GM20431 (cell line): ENCODE data around the gene FREM1.

Experiments used
- in situ Hi-C: fragments of 300-500 bp; cut with MseI, MboI; formaldehyde crosslinking; loops from one replicate; pipeline ENCODE4 v1.15.0; 2020; ENCODE audit warnings: low sequenced_read_pairs; ENCODE audit not compliant: unreplicated experiment

FREM1 gene

DNA sequence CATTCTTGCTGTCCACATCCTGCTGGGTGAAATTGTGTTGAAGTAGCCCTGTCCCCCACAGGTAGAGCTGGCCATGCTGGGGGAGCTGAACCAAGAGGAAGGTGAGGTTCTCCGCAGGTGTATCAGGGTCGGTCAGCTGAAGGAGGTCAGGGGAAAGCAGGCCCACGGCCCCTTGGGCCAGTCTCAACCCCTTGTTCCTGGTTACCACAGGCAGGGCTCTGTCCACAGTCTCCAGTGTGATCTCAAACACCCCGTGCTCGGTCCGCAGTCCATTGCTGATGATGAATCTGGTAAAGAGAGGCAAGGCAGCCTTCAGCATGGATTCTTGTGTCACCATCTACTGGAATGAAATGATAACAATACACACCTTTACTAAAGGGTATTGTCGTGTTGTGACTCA lies 134.3 kb downstream of the FREM1 start:
- in situ Hi-C loops: no loop called here

DNA sequence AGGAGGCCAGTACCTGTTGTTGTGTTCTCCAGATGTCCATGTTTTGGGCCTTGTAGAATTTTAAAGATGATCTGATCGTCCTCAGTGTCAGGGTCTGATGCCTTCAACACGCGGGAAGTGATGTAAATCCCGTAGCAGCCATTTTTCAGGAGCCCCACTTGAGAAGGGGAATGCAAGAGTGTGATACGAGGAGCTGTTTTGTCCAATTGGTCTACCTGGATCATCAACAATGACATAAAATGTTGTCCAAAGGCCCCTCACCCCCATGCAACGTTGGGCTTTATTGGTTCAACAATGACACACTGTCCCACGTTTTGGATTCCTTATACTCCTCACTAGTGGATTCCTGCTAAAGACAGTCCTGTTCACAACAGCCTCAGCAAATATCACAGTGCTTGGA lies 139.6 kb downstream of the FREM1 start:
- in situ Hi-C loops: loop anchor here (25.0 kb wide), 1 partner anchor 308 kb away; no protein-coding TSS in a partner anchor

GRCh38 chr9:14769230-14769571 lies 141.0 kb downstream of the FREM1 start:
- in situ Hi-C loops: loop anchor here (25.0 kb wide), 1 partner anchor 307 kb away; no protein-coding TSS in a partner anchor

GRCh38 chr9:14768405-14769229 lies 141.6 kb downstream of the FREM1 start:
- in situ Hi-C loops: loop anchor here (25.0 kb wide), 1 partner anchor 306 kb away; no protein-coding TSS in a partner anchor

DNA sequence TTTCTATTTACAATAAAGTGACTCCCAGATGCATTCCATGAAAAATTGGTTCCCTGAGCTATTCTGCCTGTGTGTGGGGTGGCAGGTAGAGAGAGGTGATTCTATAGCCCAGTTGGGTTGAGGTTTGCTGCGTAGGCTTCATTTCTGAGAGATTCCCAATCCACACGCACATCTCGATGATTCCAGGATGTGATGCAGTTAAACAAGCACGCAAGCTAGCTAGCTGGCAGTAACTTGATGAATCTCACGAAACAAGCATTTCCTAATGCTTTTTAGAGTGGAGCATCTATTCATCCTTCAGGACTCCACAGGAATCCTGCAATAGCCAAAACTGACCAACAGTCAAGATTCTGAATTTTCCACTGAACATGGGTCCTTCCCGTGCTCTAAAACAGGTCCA lies 143.9 kb downstream of the FREM1 start:
- in situ Hi-C loops: loop anchor here (25.0 kb wide), 1 partner anchor 304 kb away; no protein-coding TSS in a partner anchor

- in situ Hi-C loops: loop anchor here (25.0 kb wide), 1 partner anchor 299 kb away; no protein-coding TSS in a partner anchor
Observed at GRCh38 chr9:14761584-14761983, 148.6 kb downstream of the FREM1 start.

GRCh38 chr9:14760060-14760459 lies 150.2 kb downstream of the FREM1 start:
- in situ Hi-C loops: loop anchor here (25.0 kb wide), 1 partner anchor 298 kb away; no protein-coding TSS in a partner anchor

DNA sequence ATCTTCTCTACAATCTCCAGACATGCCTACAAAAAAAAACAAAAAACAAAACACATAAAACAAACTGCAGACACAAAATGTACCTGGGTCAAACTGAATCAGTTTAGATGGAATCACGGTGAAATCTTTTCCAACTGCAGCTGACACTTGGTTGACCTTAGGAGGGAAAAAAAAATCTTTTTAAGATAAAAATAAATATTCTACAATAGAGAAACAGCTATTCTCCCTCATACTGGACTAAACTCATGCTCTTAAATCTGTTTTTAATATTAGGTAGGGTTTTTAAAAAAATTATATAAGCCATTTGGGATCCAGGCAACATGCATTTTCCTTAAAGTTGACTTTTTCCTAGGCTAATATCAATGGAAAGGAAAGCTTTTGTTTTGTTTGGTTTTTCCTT lies 153.9 kb downstream of the FREM1 start:
- in situ Hi-C loops: loop anchor here (10.0 to 25.0 kb wide), 2 partner anchors 151 to 294 kb away; no protein-coding TSS in a partner anchor

GRCh38 chr9:14752871-14753270 lies 157.4 kb downstream of the FREM1 start:
- in situ Hi-C loops: loop anchor here (10.0 to 25.0 kb wide), 2 partner anchors 148 to 291 kb away; no protein-coding TSS in a partner anchor

GRCh38 chr9:14752271-14752670 lies 158.0 kb downstream of the FREM1 start:
- in situ Hi-C loops: loop anchor here (10.0 to 25.0 kb wide), 2 partner anchors 147 to 290 kb away; no protein-coding TSS in a partner anchor

- in situ Hi-C loops: loop anchor here (10.0 to 25.0 kb wide), 2 partner anchors 146 to 289 kb away; no protein-coding TSS in a partner anchor
Observed at GRCh38 chr9:14750821-14751220, 159.4 kb downstream of the FREM1 start.

GRCh38 chr9:14749741-14750211 lies 160.5 kb downstream of the FREM1 start:
- in situ Hi-C loops: loop anchor here (10.0 to 25.0 kb wide), 2 partner anchors 145 to 287 kb away; no protein-coding TSS in a partner anchor

DNA sequence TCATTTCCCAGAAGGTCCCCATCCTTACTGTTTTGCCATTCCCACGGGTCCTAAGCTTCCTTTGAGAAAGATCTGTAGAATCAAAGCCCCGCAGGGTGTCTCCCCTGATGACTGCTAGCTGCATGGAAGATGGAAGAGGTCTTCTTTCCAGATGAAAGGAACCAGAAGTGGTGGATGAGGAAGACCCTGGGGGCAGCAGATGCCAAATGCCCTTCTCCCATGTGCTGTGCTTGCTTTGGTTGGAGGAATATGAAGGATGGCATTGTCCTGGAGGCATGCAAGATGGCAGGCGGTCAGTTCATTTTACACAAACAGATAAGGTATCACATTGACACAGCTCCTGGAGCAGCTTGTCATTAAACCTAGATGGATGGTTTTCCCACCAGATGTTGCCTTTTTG lies 161.9 kb downstream of the FREM1 start:
- in situ Hi-C loops: no loop called here

GRCh38 chr9:14747111-14747510 lies 163.1 kb downstream of the FREM1 start:
- in situ Hi-C loops: no loop called here

- in situ Hi-C loops: no loop called here
Observed at GRCh38 chr9:14746626-14747025, 163.6 kb downstream of the FREM1 start.

DNA sequence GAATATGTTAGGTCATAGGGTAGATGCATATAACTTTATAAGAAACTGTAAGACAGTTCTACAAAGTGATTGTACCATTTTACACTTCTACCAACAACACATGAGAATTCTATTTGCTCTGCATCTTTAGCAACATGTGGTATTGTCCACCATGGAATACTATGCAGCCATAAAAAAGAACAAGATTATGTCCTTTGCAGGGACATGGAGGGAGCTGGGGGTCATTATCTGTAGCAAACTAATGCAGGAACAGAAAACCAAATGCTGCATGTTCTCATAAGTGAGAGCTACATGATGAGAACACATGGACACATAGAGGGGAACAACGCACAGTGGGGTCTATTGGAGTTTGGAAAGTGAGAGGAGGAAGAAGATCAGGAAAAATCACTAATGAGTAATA lies 165.5 kb downstream of the FREM1 start:
- in situ Hi-C loops: no loop called here

DNA sequence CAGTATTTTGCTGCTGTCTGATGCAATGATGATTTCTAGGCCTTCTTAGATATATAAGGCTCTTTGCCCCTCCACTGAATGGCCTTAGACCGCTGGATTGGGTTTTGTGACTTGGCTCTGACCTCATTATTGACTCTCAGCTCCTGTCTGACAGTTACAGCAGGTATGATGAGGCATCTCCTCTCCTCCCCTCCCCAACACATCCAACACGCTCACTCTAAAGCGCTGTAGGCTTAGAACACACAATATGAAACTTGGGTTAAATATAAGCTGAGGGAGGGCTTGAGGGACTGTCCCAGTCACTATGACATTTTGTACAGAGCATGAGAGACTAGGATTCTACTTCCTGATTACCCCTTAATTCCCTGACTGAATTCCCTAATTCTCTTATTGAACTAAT lies 168.9 kb downstream of the FREM1 start:
- in situ Hi-C loops: no loop called here

GRCh38 chr9:14733133-14733532 lies 177.1 kb downstream of the FREM1 start:
- in situ Hi-C loops: no loop called here

- in situ Hi-C loops: no loop called here
Observed at GRCh38 chr9:14731294-14731981, 178.8 kb downstream of the FREM1 start.

GRCh38 chr9:14730461-14730898 lies 179.7 kb downstream of the FREM1 start:
- in situ Hi-C loops: no loop called here

- in situ Hi-C loops: no loop called here
Observed at GRCh38 chr9:14723301-14723700, 186.9 kb downstream of the FREM1 start.
